Right kidney (tissue), 1 donor: ENCODE measurements around the gene TLR2.
"Not testable (repeated sequence)": the region's sequence is repeated elsewhere in the genome, so short reads cannot be mapped to it uniquely, and the experiment has no call there.

Source experiments
- DNase-seq: peaks from one replicate; pipeline ENCODE4 v3.0.0-alpha.2; 2016

Gene TLR2

DNA sequence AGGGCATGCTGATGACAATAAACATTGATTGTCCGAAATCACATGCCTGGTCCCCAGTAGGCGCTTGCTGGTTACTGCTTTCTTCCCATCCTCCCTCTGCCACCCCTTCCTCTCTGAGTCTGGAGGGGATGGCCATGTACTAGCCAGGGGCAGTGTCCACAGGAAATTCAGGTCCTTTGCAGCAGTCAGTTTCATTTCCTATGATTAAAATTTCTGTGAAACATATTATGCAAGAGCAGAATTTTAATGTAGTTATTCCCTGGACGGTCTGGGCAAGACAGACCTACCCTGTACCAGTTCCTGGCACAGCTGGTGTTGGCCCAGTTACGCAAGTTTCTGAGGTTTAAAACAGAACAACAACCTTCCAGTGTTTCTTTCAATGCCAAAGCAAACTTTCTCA, 28.2 kb upstream of the TLR2 start:
- DNase-seq, result no peak

DNA sequence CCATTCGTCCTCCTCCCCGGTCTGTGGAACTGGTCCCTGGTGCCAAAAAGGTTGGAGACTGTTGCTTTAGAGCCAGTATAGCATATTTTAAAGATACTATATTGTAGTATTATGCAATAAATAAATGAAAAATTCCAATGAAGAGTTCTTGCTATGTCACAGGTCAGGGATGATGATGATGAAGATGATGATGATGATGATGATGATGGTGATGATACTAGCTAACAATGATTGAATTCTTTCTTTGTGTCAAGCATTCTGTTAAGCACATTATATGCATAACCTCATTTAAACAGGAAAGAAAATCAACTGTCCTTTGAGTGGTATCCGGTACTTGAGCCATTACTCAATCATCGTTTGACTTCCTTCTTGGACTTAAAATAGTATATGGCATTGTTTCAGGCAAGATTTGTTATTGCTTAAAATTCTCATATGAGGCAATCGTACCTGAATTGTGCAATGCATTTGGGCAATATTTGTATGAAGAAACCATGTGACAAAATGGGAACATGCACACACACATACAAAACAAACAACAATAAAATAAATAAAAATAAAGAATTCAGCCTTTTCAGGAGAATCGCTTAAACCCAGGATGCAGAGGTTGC, 22.8 kb upstream of the TLR2 start:
- no peak for DNase-seq

DNA sequence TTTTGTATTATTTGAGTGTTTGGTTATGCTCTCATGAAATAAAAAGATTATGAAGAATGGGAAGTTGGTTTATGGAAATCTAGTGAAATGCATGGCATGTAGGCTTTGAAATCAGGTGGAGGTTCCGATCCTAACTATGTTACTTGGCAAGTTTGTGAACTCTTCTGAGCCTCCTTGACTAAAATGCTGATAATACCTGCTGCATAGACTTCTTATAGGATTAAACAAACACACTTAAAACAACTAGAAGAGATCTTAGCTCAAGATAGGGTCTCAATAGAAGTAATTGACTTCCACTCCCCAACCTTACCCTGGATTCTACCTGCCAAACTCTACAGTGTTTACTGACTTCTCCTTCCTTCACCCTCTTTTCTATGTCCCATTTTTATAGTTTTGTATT, 22.2 kb upstream of the TLR2 start:
- no peak for DNase-seq

DNA sequence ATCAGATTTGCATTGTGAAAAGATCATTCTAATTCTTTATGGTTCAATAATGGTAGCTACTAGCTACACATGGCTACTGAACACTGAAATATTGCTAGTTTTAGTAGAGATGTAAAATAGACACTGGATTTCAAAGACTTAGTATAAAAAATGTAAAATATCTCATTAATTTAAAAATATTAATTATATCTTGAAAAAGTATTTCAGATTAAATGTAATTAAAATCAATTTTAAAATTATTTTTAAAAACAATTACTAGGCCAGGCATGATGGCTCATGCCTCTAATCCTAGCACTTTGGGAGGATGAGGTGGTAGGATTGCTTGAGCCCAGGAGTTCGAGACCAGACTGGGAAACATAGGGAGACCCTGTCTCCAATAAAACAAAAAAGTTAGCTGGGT, 20.4 kb upstream of the TLR2 start:
- no peak for DNase-seq

DNA sequence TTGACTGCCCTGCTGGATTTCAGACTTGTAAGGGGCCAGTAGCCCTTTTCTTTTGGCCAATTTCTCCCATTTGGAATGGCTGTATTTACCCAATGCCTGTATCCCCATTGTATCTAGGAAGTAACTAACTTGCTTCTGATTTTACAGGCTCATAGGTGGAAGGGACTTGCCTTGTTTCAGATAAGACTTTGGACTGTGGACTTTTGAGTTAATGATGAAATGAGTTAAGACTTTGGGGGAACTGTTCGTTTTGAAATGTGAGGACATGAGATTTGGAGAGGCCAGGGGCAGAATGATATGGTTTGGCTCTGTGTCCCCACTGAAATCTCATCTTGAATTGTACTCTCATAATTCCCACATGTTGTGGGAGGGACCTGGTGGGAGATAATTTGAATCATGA, 17.6 kb upstream of the TLR2 start:
- DNase-seq, result not testable (repeated sequence)

DNA sequence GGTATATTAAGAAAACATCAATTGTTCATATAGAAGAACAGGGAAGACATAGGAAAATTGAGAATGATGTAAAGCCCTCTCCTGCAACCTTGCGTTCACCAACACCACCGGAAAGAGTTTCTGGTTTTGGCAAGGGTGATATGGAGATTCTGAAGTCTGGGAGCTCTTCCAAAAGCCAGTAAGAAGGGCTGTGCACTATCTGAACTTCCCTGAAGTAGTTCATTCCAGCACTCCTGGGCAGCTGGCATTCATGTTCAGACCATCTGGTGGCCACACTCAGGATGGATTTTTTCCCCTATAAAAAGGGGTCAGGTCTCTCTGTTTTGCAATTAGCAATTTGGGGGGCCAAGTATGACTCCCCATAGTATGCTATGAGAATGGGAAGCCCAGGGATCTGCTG, 15.4 kb upstream of the TLR2 start:
- no peak for DNase-seq

DNA sequence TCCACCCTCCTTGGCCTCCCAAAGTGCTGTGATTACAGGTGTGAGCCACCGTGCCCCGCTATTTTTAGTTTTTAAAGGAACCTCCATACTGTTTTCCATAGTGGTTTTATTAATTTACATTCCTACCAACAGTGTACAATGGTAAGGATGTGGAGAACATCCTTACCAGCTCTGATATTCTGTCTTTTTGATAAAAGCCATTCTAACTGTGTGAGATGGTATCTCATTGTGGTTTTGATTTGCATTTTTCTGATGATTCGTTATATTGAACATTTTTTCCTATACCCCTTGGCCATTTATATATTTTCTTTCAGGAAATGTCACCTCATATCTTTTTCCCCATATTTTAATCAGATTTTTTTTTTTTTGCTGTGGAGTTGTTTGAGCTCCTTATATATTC, 14.2 kb upstream of the TLR2 start:
- DNase-seq, result no peak

DNA sequence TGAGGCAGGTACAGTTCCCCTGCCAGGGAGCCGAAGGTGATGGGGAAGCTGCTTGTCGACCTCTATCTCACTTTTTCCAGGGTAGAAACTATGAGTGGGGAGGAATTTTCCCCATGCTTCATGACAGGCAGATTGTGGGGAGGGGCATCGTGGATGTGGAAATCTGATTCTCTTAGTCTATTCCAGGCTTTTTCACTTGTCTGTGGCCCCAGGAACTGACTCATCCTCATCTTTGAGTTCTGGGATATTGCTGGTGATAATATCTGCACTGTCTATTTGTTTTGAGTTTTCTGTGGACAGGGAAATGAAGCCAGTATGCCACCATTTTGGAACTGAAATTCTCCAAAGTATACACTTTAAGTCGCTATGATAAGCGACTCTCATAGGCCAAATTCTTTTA, 7.6 kb upstream of the TLR2 start:
- DNase-seq, result no peak

DNA sequence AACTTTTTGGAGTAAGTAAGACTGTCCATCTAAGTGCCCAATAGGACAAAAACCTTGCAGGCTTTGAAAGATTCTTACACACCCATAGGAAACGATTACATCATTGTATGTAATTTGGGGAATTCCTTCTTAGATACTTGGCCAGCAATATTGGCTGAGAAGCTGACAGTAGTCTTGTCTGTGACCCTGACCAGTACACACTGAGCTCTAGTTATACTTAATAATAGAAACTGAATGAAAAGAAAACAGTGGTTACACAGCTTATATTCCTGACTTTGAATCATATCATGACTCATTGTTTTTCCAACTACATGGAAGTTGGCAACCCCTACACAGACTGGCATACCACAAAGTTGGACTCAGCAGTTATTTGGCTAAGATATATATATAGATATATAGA, 7.1 kb upstream of the TLR2 start:
- no peak for DNase-seq

DNA sequence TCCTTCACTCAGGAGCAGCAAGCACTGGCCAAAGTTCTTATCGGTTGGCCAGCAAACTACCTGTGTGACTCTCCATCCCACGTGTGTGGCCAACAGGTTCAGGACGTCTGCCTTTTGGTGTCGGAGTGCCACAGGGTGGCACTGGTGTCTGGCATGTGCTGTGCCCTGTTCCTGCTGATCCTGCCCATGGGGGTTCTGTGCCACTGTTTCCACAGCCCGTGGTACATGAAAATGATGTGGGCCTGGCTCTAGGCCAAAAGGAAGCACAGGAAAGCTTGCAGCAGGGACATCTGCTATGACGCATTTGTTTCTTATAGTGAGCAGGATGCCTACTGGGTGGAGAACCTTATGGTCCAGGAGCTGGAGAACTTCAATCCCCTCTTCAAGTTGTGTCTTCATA, 4.6 kb upstream of the TLR2 start:
- DNase-seq, result no peak

DNA sequence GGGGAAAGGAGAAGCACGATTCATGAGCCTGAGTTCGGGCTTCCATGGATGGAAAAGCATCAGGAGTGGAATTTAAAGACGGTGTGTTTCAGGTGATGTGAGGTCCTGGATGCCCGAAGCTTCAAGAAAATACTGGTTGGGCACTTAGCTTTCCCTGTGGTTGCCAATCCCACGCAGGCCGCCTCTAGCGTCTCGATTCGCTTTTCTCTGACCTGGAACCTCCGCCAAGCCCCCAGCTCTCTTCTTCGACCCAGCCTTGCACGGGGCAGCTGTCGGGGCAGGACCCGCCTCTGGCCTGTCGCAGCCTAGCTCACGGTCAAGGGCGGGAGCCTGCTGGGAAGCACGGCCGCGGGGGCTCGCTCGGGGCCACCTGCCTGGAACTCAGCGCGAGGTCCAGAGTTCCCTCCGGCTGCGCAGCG, 308 bp upstream of the TLR2 start:
- no peak for DNase-seq

DNA sequence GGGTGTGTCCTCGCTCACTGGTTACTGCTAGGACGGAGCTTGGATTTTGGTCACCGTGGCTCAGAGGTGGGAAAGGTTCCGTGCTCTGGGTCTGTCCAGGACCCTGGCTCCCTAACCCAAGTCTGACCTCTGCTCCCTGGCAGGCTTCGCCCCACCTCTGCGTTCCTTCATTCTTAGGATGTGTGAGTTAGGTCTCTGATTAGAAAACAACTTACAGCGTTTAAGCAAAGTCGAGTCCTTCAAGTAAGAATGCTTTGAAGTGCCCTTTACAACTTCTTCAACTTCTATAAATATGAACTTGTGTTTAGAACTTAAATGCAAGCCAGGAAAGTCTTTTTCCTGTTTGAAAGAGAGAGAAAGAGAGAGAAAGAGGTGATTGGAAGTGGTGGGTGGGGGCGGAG, 891 bp downstream of the TLR2 start:
- no peak for DNase-seq

DNA sequence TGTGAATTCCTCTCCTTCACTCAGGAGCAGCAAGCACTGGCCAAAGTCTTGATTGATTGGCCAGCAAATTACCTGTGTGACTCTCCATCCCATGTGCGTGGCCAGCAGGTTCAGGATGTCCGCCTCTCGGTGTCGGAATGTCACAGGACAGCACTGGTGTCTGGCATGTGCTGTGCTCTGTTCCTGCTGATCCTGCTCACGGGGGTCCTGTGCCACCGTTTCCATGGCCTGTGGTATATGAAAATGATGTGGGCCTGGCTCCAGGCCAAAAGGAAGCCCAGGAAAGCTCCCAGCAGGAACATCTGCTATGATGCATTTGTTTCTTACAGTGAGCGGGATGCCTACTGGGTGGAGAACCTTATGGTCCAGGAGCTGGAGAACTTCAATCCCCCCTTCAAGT, 20.4 kb downstream of the TLR2 start:
- DNase-seq, result no peak

DNA sequence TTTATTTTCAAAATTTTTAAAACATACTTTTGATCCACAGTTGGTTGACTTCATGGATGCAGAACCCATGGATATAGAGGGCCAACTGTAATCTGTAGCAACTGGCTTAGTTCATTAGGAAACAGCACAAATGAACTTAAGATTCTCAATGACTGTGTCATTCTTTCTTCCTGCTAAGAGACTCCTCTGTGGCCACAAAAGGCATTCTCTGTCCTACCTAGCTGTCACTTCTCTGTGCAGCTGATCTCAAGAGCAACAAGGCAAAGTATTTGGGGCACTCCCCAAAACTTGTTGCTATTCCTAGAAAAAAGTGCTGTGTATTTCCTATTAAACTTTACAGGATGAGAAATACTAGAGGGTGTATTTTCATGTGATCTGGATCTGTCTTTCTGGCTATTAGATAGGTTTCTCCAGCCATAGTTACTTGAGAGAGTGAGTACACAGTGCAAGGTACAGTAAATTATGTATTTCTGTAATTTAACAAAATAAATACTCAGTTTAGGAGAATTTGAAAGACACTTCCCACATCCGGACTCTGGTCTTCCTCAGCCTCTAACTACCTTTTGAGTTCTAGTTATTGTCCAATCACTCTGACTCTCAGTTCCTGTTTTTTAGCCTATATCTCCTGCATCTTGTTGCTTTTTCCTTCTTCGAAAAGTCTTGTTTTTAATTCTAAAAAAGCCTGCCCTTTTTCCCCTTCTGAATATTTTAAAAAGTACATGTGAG, 21.8 kb downstream of the TLR2 start:
- DNase-seq, result no peak

DNA sequence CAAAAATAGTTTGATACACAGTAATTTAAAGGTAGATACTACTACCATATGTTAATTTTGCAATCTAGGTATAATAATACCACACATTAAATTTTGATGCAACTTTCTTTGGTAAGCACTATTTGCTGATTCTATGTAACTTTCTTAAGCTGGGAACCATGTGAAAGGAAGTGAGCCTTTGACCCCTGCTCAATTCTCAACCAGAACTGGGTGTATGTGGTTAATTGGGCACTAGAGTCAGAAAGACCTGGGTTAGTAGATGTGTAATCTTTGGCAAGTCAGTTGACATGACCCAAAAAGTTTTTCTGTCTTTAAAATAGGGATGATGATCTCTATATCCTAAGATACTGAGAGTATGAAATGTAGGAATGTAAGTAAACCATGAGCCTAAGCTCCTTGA, 22.4 kb downstream of the TLR2 start:
- DNase-seq, result no peak

DNA sequence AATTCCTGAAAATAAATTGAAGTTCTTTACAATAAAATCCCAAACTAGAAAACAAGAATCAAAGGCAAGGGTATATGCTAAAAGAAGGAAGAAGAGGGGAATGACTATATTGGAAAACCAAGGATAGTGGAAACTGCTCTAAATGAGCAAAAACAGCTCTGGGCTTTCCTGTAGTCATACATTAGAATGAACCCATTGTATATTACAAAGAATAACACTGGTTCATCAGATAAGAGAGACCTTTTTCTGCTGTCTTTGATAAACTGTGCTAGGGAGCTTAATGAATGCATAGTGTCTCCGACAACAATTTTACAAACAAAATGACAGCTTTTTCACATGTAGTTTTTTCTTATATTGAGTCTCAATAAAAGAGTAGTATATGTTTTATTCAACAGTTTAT, 26.6 kb downstream of the TLR2 start:
- DNase-seq, result no peak

DNA sequence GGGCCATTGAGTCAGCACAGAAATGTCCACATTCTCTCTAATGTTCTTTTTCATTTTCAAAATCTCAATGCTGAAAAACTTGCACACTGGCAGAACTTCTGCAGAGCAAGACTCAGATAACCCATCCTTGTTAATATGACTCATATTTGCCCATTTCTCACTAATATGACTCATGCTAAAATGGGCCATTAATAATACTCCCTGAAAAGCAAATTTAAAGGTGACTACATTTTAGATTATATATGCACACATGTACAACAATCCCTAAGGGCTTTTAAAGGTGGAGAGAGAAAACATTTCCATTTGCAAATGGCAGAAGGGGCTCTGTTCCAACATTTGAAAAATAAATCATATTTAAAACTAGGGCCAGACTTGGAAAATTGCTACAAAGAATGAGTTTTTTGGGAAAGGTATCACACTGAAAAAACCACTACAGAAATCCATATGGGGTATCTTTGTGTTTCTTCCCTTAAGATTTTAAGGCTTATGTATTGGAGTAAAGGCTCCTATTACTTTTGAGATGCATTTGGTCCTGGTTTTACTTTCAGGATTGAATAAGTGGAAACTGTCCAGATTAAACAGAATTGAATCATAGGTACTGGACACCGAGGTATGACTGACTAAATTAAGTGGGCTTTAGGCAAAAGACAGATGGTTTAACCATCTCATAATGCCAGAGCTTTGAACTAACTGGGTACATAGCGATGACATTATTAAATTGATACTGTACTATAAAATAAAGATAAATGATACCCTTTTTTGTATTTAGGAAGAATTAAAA, 30.0 kb downstream of the TLR2 start:
- no peak for DNase-seq

DNA sequence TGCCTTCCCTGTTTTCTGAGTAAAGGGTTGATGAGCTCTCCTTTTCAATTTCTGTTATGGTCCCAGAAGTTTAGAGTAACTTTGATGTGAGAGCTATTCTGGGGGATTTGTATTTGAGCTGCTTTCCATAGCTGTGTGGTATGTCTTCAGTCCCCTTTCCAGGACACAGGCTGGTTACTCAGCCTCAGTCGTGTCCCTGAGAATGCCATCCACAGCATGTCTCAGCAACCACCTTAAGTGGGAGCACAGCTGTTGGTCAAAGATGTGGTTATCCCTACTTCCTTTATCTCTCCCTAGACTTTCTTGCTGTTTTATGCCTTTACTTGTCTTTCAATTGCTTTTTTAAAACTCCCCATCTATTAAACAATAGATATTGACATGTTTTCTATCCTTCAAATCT, 38.0 kb downstream of the TLR2 start:
- DNase-seq, result no peak

DNA sequence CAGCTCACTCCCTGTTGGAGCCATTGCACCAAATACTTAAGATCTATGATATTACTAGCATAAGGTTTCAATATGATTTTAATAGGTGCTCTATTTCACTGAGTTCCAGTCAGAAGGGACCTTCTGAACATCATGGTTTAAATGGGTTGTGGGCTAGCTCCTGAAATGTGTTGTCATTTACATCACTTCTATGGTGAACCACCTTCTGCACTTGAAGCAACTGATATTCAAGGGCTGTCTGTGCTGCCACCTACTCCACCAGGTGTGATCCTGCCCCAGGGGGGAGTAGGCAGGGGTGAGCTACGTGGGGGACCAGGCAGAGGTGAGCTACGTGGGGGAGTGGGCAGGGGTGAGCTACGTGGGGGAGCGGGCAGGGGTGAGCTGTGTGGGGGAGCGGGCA, 40.5 kb downstream of the TLR2 start:
- DNase-seq, result no peak

DNA sequence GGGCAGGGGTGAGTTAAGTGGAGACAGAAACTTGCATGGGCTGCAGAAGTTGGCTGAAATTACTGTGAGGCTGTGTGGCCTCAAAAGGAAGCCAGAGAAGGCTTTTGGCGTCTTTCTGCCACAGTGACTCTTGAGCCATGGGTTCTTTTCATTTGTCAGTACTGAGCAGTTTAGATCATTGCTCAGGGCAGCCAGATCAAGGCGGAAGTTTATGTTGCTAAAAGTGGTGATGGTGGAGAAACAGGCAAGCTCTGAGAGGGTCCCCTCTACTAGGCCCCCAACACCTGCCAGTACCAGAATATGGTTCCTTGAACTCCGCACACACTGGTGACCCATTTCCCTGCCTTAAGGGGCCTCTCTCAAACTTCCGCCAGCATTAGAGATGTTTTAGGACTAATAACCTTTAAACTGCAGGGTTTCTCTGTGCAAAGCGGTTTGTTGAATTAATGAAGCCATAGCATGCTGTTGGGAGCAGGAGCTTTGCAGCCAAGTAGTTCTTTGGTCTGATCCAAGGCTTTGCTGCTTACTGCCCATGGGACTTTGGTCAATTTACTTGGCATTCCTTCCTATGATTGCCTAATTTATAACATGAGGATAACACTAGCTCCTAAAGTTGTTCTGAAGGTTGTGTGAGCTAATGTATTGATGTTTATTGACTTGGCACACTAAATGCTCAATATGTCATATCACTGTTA, 41.2 kb downstream of the TLR2 start:
- DNase-seq, result no peak

DNA sequence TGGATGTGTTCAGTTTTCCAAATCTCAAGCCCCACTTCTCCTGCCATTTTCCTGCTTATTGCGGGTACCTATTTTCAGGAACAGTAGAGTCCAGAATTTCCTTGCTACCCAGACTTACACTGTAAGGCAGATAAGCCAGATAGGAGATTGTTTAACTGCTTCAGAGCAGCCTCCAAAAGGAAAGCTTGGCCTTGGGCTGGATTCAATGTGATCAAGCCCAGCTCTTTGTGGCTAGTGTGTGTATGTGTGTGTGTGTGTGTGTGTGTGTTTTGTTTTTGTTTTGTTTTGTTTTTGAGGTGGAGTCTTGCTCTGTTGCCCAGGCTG, 41.7 kb downstream of the TLR2 start:
- no peak for DNase-seq

DNA sequence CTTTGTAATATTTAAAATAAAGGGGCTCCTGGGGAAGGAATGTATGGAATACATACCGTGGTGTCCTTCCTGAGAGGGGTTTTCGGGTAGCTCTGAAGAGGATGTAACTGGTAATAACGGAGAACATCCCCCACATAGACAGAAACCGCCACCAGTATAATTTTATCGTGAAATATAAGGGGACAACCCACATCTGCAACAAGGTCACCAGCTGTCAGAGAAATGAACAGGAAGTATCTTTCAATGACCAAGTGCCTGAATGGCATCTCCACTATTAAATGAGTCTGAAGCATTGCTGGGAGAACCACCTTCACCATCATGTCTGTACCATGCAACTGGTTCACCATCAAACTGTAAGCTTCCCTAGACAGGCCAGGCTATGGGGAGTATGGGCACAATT, 44.1 kb downstream of the TLR2 start:
- DNase-seq, result no peak

DNA sequence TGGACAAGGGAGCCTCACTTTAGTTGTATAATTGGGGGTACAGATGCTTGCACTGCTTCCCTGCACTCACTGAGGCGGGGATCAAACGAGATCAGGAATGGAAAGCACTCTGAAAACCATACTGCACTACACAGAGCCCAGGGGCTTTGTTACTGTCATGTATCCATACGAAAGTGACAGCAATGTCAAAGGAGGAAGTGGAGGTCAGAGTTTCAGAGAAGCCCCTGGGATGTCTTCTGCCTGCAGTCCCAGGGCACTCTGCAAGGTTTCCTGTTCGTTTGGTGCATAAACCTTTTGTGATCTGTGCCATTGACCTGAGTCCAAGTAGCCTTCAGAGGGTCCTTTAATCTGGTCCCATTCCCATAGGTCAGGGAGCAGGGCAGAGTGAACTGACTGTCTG, 44.6 kb downstream of the TLR2 start:
- no peak for DNase-seq
